Gastrocnemius medialis (tissue), 4 donors: ENCODE measurements around the gene EEF1G.
A peak's percentile ranks its signal among the peaks of the same experiment; 100 is the strongest.

ENCODE experiments used
- POLR2A ChIP-seq, 2 donors: fragments of 450-650 bp; IDR thresholded peaks; one replicate each; pipeline ENCODE4 v1.6.1; 2017; ENCODE audit warnings: antibody characterized with exemption in 2 of 2, mild to moderate bottlenecking in 2 of 2, moderate library complexity in 2 of 2
- TF ChIP-seq, protein P1 (sequence below), 5 experiments: fragments of 450-650 bp in 3 of 5; fragments of 200-600 bp in 2 of 5; sonication (generic) in 2 of 5; IDR thresholded peaks in 4 of 5; conservative IDR thresholded peaks in 1 of 5; 1 replicate in 4 of 5; 2 replicates in 1 of 5; pipeline ENCODE4 v1.5.1; 2016 to 2019; ENCODE audit warnings: antibody characterized with exemption in 5 of 5, mild to moderate bottlenecking in 3 of 5, moderate library complexity in 3 of 5

- TF ChIP-seq POLR2A (IDR thresholded peaks at IDR 0.05): peak; percentile 75 to 77
- TF ChIP-seq, protein P1, sequence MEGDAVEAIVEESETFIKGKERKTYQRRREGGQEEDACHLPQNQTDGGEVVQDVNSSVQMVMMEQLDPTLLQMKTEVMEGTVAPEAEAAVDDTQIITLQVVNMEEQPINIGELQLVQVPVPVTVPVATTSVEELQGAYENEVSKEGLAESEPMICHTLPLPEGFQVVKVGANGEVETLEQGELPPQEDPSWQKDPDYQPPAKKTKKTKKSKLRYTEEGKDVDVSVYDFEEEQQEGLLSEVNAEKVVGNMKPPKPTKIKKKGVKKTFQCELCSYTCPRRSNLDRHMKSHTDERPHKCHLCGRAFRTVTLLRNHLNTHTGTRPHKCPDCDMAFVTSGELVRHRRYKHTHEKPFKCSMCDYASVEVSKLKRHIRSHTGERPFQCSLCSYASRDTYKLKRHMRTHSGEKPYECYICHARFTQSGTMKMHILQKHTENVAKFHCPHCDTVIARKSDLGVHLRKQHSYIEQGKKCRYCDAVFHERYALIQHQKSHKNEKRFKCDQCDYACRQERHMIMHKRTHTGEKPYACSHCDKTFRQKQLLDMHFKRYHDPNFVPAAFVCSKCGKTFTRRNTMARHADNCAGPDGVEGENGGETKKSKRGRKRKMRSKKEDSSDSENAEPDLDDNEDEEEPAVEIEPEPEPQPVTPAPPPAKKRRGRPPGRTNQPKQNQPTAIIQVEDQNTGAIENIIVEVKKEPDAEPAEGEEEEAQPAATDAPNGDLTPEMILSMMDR (IDR thresholded peaks at IDR 0.05 in 4 of 5, conservative IDR thresholded peaks at IDR 0.05 in 1 of 5): peak in 2 of 5 experiments; percentile 10
Measured at GRCh38 chr11:62621567-62622470, 48.1 kb upstream of the EEF1G start, which contains the start of gene B3GAT3.
